Dermis microvascular lymphatic vessel endothelial cell (primary cell): ENCODE data around the gene SDHC. TPM values are rescaled to one million over a fixed set of nuclear protein-coding genes. Genes with fewer than 3 reads are reported as not detected.
A peak's percentile ranks its signal among the peaks of the same experiment; 100 is the strongest.
"Not testable (repeated sequence)": the region's sequence is repeated elsewhere in the genome, so short reads cannot be mapped to it uniquely, and the experiment has no call there.

ENCODE experiments used
- DNase-seq, 2 donors: peaks; one replicate each; pipeline versions ENCODE4 v3.0.0 to v3.0.0-alpha.2; 2010; ENCODE audit warnings: low read depth in 2 of 2
- total RNA-seq: library from RNA; depleted of rRNA; stranded (reverse); fragments of >200 nt; gene quantifications from 2 replicates; pipeline ENCODE4 v1.2.1, GENCODE V29; 2014

Gene SDHC
- total RNA-seq, 1 donor from 2014 or later = 18.0 TPM

DNA sequence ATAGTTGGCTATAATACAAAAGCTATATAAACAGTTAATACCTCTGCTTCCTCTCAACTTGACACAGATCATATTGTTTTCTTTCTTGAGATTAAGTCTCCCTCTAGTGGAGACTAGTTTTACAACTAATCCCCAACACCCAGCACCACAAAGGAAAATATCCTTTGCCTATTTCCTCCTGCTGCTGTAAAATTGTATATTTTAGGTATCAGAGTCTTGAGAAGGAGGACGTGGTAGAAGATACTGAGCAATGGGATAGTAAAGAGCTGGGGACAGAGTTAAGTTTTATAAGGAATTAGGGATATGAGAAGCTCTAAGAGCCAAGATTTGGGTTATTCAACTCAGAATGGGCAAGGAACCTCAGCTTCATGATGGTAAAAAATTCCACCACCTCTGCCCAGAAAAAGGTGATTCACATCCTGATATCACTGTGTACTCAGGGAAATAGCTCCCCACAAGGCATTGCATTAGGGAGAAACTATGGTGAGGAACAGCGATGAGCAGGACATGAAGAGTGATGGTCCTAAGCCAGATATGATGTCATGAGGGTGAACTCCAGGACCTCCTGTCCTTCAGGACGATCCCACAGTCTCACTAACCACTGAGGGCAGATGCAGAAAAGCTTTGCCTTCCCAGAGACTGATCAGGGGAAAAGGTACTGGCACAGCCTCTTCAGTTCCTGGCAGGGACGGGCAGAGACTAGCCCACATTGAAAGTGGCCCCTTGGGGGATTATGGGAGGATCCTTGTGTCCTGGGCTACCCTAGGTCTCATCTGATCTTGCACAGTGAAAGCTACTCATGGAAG, 68.2 kb downstream of the SDHC start:
- peak; percentile 69 to 78 for DNase-seq

DNA sequence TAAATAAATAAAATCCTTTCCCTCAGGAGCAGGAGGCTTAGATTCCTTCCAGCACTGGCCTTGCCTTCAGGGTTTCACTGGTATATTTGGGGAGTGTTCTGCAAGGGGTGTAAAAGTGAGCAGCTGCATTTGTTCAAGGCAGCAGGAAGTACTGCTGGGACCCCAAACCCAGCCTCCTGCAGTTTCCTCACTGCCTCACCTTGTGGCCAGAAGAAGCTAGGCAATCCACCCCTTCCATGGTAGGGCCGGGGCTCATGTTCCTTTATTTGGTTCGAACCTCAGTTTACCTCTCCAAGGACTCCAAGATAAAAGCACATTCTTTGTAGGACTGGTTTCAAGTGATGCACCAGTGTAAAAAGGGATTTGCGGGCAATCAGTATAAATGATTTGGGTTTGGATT, 74.5 kb downstream of the SDHC start:
- no peak for DNase-seq

DNA sequence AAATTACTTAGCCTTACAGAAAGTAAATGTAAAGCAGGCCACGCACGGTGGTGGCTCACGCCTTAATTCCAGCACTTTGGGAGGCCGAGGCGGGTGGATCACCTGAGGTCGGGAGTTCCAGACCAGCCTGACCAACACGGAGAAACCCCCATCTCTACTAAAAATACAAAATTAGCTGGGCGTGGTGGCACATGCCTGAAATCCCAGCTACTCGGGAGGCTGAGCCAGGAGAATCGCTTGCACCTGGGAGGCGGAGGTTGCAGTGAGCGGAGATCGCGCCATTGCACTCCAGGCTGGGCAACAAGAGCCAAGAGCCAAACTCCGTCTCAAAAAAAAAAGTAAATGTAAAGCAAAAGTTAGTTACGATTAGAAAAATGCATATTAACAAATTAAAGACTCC, 75.0 kb downstream of the SDHC start:
- not testable (repeated sequence) for DNase-seq

GRCh38 chr1:161389691-161390558, 75.7 kb downstream of the SDHC start:
- peak; percentile 85 to 97 for DNase-seq

GRCh38 chr1:161390559-161390858, 76.3 kb downstream of the SDHC start:
- DNase-seq = no peak

- DNase-seq = not testable (repeated sequence)
Measured at GRCh38 chr1:161391136-161391535, 77.0 kb downstream of the SDHC start.

- no peak for DNase-seq
Measured at GRCh38 chr1:161391611-161392010, 77.4 kb downstream of the SDHC start.

GRCh38 chr1:161393151-161393550, 79.0 kb downstream of the SDHC start:
- DNase-seq = no peak

DNA sequence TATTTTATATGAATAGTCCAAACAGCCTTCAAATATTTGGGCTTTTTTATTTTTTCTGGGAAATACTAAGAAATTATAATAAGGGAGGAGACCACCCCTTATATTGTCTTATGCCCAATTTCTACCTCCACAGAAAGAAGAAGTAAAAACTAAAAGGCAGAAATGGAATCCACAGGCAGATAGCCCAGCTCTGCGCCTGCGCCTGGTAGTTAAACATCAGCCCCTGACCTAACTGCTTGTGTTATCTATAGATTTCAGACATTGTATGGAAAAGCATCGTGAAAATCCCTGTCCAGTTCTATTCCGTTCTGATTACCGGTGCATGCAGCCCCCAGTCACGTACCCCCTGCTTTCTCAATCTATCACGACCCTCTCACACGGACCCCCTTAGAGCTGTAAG, 82.9 kb downstream of the SDHC start:
- DNase-seq = not testable (repeated sequence)

DNA sequence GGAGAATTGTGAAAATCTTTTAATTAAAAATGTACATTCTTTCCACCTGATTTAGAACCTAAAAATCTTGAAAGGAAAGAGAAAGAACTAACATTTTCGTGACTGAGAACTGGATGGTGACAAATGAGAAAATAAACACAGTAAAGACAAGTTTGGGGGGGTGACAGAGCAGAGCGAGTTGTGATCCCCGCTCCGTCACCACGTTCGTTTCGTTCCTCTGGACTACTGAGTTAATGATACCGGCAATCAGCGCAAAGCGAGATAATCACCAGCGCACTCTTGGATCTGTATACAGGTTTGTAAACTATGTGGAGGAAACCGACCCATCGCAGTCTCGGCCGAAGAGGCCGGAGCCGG, 84.7 kb downstream of the SDHC start:
- DNase-seq = no peak

GRCh38 chr1:161399257-161399998, 85.2 kb downstream of the SDHC start:
- DNase-seq = peak; percentile 76 to 88

DNA sequence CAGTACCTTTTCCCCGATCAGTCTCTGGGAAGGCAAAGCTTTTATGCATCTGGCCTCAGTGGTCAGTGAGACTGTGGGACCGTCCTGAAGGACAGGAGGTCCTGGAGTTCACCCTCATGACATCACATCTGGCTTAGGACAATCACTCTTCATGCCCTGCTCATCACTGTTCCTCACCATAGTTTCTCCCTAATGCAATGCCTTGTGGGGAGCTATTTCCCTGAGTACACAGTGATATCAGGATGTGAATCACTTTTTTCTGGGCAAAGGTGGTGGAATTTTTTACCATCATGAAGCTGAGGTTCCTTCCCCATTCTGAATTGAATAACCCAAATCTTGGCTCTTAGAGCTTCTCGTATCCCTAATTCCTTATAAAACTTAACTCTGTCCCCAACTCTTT, 88.3 kb downstream of the SDHC start:
- DNase-seq = no peak

- no peak for DNase-seq
Measured at GRCh38 chr1:161404051-161404597, 89.9 kb downstream of the SDHC start.

DNA sequence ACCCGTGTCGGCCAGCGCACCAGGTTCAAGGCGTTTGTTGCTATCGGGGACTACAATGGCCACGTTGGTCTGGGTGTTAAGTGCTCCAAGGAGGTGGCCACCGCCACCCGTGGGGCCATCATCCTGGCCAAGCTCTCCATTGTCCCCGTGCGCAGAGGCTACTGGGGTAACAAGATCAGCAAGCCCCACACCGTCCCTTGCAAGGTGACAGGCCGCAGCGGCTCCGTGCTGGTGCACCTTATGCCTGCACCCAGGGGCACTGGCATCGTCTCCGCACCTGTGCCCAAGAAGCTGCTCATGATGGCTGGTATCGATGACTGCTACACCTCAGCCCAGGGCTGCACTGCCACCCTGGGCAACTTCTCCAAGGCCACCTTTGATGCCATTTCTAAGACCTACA, 92.4 kb downstream of the SDHC start:
- not testable (repeated sequence) for DNase-seq

DNA sequence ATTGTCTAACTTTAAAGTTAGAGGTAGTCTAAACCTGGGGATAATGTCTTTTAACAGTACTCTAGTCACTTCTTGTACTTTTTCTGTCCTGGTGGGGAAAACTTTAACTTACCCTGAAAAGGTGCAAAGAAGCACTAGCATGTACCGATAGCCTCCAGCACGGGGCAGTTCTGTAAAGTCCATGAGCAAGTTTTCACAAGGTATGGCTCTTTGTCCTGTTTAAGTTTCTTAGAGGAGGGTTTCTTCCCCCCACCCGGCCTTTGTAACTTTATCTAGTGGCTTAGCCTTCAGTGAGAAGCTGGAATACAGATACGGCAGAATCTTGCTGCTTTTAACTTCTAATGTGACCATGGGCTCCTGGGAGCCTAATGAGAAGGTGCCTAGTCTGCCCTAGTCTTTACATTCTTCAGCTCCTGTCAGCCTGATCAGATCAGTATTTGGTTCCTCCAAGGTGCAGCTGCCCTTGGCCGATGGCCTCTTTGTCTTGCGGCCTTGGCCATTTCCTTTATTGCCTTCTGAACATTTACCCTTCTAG, 93.3 kb downstream of the SDHC start:
- DNase-seq = no peak

DNA sequence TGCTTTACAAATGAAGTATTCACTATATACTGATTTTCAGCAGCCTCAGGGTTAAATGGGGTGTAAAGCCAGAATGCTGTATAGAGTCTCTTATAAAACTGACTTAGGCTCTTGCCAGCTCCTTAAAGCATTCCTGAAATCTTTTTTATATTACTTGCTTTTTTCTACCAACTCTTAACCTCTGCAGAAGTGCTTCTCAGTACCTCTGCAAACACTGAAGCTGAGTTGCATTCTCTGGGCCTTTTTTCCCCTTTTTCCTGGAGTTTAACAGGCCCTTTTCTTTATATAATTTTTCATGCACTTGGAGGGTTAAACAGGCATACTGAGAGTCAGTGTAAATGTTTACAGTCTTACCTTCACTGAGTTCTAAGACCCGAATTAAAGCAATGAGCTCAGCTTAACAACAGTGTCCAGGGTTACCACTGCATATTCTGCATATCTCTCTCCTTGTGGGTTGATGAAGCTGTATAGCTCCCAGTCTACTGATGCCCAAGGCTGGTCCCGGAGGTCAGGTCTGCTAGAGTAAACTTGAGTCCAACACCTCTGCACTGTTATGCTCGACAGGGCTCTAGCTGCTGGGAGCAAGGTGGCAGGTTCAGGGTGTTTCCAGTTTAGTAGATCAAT, 94.4 kb downstream of the SDHC start:
- no peak for DNase-seq

DNA sequence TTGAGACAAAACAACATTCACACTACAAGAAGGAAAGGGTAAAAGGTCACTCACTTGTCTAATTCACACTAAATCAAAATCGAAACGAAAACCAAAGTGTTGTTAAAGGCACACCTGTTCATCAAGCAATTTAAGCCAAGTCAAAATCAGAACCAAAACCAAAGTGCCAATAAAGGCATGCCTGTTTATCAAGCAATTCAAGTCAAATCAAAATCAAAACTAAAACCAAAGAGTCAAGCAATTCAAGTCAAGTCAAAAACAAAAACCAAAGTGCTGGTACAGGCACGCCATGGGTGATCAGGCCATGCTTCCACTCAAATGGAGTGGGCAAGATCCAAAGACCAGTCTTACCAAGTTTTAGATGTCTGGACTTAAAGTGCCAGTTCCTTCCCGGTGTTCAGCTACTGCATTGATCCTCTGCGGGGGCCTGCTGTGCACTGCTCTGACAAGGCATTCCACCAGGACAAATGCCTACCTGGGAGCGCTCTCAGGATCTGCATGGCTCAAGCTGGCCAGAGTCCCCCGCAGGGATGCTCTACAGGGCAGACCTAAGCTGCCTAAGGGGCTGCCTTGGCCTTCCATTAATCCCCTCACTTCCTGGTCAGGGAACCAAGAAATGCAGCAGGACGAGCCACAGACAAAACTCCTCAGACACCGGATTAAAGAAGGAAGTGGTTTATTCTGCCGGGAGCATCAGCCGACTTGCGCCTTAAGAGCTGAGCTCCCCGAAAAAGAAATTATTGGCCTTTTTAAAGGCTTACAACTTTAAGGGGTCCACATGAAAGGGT, 95.9 kb downstream of the SDHC start:
- DNase-seq = not testable (repeated sequence)

DNA sequence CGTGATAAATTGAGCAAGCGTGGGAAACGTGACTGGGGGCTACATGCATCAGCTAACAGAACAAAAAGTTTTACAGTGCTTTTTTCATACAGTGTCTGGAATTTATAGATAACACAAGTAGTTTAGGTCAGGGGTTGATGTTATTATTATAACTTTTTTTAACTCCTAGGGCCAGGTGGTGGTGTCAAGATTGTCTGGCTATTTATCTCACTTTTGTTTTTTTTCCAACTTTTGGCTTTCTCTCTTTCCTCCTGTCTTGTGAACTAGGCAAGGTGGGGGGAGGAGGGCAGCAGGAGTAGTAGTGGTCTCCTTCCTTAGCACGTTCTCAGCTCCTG, 96.4 kb downstream of the SDHC start:
- not testable (repeated sequence) for DNase-seq
